Measurements from ENCODE around the gene GDF10. TPM values are rescaled to one million over a fixed set of nuclear protein-coding genes. Genes with fewer than 3 reads are reported as not detected.
A peak's percentile ranks its signal among the peaks of the same experiment; 100 is the strongest.

GDF10 gene
- total and polyA plus RNA-seq, 12 donors, result 0.10 to 1.6 (median 0.42) TPM

GRCh38 chr10:47310090-47310505 lies 10.1 kb downstream of the GDF10 start:
- WGBS, 2 donors, result 96 to 97% methylated on average over 36 to 37 of the region's 37 CpGs
- Histone ChIP-seq H3K36me3 (no peaks in the 10 kb centered on the region), H3K27me3 (peaks cover 0 to 26% (median 10%) of the 10 kb centered on the region in 7 donors), H3K4me1 (peaks cover 0 to 13% (median 4%) of the 10 kb centered on the region in 9 donors), H3K4me3 (no peak overlapping the region), H3K27ac (no peak overlapping the region), H3K9me3 (no peaks in the 10 kb centered on the region)
- DNase-seq (no peak), ATAC-seq (no peak)
- TF ChIP-seq CTCF (IDR thresholded peaks at IDR 0.05), result no peak
- intact Hi-C loops (cut with DNase I), result loop anchor here in 6 of 10 donors (2.0 to 5.0 kb wide), 3 partner anchors 261 to 283 kb away; no protein-coding TSS in a partner anchor

GRCh38 chr10:47311193-47311931 lies 11.4 kb downstream of the GDF10 start:
- intact Hi-C loops (cut with DNase I), result loop anchor here in 6 of 10 donors (2.0 to 5.0 kb wide), 3 partner anchors 263 to 284 kb away; no protein-coding TSS in a partner anchor
- no peak for TF ChIP-seq CTCF (IDR thresholded peaks at IDR 0.05)
- ATAC-seq (peak in 5 of 8 donors; percentile 7 to 60 (median 34)), DNase-seq (no peak)
- Histone ChIP-seq H3K4me1 (peaks cover 0 to 13% (median 4%) of the 10 kb centered on the region in 9 donors), H3K36me3 (no peaks in the 10 kb centered on the region), H3K27ac (no peak overlapping the region), H3K9me3 (no peaks in the 10 kb centered on the region), H3K4me3 (no peak overlapping the region), H3K27me3 (peaks cover 0 to 20% (median 6%) of the 10 kb centered on the region in 7 donors)
- 36 to 38% methylated on average over 10 of the region's 10 CpGs for WGBS, 2 donors

- peak; percentile 79 to 82 for DNase-seq
Observed at GRCh38 chr10:47311932-47312662, 12.1 kb downstream of the GDF10 start.

More at GRCh38 chr10:47311932-47312662, 12.1 kb downstream of the GDF10 start:
- peak; percentile 81 to 96 (median 94) for ATAC-seq
- Histone ChIP-seq H3K4me3 (no peak overlapping the region), H3K36me3 (no peaks in the 10 kb centered on the region), H3K27me3 (peaks cover 0 to 20% (median 6%) of the 10 kb centered on the region in 7 donors), H3K9me3 (no peaks in the 10 kb centered on the region), H3K4me1 (peaks cover 0 to 13% (median 4%) of the 10 kb centered on the region in 9 donors), H3K27ac (no peak overlapping the region)
- whole genome bisulfite sequencing, 2 donors, result 24 to 27% methylated on average over 20 of the region's 20 CpGs
- peak; percentile 59 to 94 (median 84) for TF ChIP-seq CTCF (IDR thresholded peaks at IDR 0.05)
- intact Hi-C loops (cut with DNase I), result loop anchor here (1.0 to 5.0 kb wide), 7 partner anchors 263 to 288 kb away; no protein-coding TSS in a partner anchor
